ENCODE results near the gene CD47.

DNA sequence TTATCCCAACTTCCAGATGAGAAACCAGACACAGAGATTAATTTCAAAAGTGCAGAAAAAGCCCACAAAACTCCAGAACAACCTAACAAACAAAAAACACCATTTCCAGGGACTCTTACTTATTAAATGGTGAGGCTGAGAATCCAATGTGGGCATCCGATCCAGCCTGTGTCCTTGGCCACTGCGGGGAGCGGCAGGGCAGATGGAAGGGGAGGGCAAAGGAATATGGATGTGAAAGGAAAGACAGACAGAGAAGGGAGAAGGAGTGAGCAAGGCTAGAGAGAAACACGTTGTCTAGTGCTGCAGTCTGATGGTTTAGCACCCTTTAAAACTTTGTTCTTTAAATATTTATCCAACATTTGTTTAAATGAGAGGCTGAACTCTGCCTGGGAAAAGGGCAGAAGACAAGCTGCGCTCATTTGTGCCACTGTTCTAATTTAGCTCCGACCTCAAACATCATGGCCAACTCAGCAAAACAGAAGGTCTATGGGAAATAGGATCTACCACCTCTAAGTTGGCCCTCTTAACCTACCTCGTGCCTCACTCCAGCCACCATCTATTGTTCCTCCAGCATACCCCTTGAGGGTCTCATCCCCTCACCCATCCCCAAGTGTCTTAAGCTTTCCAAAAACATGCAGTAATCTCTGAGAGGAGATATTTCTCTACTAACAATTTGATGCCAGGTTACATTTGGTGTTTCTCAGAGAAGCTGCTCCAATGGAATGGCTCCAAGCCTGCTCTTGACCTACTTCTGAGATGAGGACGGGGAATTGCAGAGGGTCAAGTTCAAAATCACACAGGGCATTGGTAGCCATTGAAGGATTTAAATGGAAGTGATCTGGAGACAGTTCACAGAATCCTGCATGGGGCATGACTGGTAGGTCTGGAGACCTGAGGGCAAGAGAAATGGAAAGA is 77.4 kb downstream of the CD47 start:
- TF ChIP-seq, protein P1, sequence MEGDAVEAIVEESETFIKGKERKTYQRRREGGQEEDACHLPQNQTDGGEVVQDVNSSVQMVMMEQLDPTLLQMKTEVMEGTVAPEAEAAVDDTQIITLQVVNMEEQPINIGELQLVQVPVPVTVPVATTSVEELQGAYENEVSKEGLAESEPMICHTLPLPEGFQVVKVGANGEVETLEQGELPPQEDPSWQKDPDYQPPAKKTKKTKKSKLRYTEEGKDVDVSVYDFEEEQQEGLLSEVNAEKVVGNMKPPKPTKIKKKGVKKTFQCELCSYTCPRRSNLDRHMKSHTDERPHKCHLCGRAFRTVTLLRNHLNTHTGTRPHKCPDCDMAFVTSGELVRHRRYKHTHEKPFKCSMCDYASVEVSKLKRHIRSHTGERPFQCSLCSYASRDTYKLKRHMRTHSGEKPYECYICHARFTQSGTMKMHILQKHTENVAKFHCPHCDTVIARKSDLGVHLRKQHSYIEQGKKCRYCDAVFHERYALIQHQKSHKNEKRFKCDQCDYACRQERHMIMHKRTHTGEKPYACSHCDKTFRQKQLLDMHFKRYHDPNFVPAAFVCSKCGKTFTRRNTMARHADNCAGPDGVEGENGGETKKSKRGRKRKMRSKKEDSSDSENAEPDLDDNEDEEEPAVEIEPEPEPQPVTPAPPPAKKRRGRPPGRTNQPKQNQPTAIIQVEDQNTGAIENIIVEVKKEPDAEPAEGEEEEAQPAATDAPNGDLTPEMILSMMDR (IDR thresholded peaks at IDR 0.05; ENCODE audit: insufficient read depth, low read length) = no peak
- TF ChIP-seq POLR2AphosphoS5 (IDR thresholded peaks at IDR 0.05; ENCODE audit: low read depth) (no peak), SPI1 (IDR thresholded peaks at IDR 0.05; ENCODE audit: borderline replicate concordance, low read depth) (no peak), GABPA (IDR thresholded peaks at IDR 0.05; ENCODE audit: low read depth) (no peak)
- TF ChIP-seq, protein P2, sequence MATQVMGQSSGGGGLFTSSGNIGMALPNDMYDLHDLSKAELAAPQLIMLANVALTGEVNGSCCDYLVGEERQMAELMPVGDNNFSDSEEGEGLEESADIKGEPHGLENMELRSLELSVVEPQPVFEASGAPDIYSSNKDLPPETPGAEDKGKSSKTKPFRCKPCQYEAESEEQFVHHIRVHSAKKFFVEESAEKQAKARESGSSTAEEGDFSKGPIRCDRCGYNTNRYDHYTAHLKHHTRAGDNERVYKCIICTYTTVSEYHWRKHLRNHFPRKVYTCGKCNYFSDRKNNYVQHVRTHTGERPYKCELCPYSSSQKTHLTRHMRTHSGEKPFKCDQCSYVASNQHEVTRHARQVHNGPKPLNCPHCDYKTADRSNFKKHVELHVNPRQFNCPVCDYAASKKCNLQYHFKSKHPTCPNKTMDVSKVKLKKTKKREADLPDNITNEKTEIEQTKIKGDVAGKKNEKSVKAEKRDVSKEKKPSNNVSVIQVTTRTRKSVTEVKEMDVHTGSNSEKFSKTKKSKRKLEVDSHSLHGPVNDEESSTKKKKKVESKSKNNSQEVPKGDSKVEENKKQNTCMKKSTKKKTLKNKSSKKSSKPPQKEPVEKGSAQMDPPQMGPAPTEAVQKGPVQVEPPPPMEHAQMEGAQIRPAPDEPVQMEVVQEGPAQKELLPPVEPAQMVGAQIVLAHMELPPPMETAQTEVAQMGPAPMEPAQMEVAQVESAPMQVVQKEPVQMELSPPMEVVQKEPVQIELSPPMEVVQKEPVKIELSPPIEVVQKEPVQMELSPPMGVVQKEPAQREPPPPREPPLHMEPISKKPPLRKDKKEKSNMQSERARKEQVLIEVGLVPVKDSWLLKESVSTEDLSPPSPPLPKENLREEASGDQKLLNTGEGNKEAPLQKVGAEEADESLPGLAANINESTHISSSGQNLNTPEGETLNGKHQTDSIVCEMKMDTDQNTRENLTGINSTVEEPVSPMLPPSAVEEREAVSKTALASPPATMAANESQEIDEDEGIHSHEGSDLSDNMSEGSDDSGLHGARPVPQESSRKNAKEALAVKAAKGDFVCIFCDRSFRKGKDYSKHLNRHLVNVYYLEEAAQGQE (IDR thresholded peaks at IDR 0.05; ENCODE audit: insufficient replicate concordance, low read depth) = no peak

Measured in HL-60 (cell line).